Measurements from ENCODE around the gene POLR2I. TPM values are rescaled to one million over a fixed set of nuclear protein-coding genes. Genes with fewer than 3 reads are reported as not detected.
A peak's percentile ranks its signal among the peaks of the same experiment; 100 is the strongest.
"Not testable (repeated sequence)": the region's sequence is repeated elsewhere in the genome, so short reads cannot be mapped to it uniquely, and the experiment has no call there.

POLR2I gene
- total and polyA plus RNA-seq, 2 of the 13 experiments (the other 11 are each of a cell fraction or from before 2014, with no cell fraction given), result 40.5 to 104 TPM

DNA sequence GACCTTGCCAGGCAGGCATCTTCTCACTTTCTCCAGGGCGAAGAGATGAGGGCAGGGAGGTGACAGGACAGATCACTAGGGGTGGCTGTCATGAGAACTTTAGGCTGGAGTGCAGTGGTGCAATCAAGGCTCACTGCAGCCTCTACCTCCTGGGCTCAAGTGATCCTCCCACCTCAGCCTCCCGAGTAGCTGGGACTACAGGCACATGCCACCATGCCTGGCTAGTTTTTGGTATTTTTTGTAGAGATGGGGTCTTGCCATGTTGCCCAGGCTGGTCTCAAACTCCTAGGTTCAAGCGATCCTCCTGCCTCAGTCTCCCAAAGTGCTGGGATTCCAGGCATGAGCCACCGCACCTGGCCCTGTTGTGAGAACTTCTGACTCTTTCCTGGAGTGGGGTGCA, 20.2 kb upstream of the POLR2I start:
- peaks cover 40% of the 10 kb centered on the region for H3K4me1 ChIP-seq (ENCODE audit: insufficient read depth, low read length)
- H3K79me2 ChIP-seq (ENCODE audit: insufficient read depth, low read length); H3K9ac ChIP-seq (ENCODE audit: insufficient read depth, low read depth, low read length); H3K36me3 ChIP-seq (replicated peaks in 1 of 2; ENCODE audit: control insufficient read depth in 1 of 2, insufficient read depth in 2 of 2, low read length in 2 of 2); H3K27ac ChIP-seq (ENCODE audit: extremely low read length, insufficient read depth, low read length); H4K20me1 ChIP-seq (ENCODE audit: insufficient read depth, low read length); DNase-seq (ENCODE audit: low spot score); H3K4me2 ChIP-seq (ENCODE audit: low read depth, low read length); H2AFZ ChIP-seq (ENCODE audit: low read length); H3K9me3 ChIP-seq (ENCODE audit: low read length); ATAC-seq; H3K27me3 ChIP-seq (ENCODE audit: control insufficient read depth in 1 of 2, insufficient read depth in 2 of 2, low read length in 2 of 2); BruUV-seq (replicated peaks); CTCF ChIA-PET (ENCODE audit: low intra/inter-chr PET ratio, low total read pairs); FAIRE-seq; H3K4me3 ChIP-seq (replicated peaks in 1 of 3; ENCODE audit: insufficient read depth in 1 of 3, low read depth in 2 of 3, low read length in 3 of 3); intact Hi-C loops (cut with micrococcal nuclease; ENCODE audit: unreplicated experiment); in situ Hi-C loops (cut with HindIII; ENCODE audit: extremely low pct_ligation_motif_present, low pct_unique_long_range_greater_than_20kb): not testable (repeated sequence)
- WGBS (ENCODE audit: low lambda C conversion rate), result 60% methylated on average over 1 of the region's 4 CpGs
- peak; percentile 77 for TF ChIP-seq ZNF768 (CRISPR knock-in tag; IDR thresholded peaks at IDR 0.05)
- TF ChIP-seq, protein P1, sequence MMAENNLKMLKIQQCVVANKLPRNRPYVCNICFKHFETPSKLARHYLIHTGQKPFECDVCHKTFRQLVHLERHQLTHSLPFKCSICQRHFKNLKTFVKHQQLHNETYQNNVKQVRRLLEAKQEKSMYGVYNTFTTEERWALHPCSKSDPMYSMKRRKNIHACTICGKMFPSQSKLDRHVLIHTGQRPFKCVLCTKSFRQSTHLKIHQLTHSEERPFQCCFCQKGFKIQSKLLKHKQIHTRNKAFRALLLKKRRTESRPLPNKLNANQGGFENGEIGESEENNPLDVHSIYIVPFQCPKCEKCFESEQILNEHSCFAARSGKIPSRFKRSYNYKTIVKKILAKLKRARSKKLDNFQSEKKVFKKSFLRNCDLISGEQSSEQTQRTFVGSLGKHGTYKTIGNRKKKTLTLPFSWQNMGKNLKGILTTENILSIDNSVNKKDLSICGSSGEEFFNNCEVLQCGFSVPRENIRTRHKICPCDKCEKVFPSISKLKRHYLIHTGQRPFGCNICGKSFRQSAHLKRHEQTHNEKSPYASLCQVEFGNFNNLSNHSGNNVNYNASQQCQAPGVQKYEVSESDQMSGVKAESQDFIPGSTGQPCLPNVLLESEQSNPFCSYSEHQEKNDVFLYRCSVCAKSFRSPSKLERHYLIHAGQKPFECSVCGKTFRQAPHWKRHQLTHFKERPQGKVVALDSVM (CRISPR knock-in tag; IDR thresholded peaks at IDR 0.05), result peak; percentile 64; the same call in 1 of the 2 replicates
- POLR2A ChIA-PET, result interaction anchor here (2.4 kb wide), 1 partner anchor 14 kb away, joined by 9 read pairs; no protein-coding TSS in a partner anchor

DNA sequence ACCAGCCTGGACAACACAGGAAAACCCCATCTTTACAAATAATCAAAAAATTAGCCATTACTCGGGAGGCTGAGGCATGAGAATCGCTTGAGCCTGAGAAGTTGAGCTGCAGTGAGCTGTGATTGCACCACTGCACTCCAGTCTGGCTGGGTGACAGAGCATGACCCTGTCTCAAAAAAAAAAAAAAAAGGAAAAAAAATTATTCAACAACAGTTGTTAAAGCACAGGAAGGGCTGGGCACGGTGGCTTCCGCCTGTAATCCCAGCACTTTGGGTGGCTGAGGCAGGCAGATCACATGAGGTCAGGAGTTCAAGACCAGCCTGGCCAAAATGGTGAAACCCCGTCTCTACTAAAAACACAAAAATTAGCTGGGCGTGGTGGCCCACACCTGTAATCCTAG, 16.5 kb upstream of the POLR2I start:
- H3K36me3 ChIP-seq (replicated peaks in 1 of 2; ENCODE audit: control insufficient read depth in 1 of 2, insufficient read depth in 2 of 2, low read length in 2 of 2); H3K9me3 ChIP-seq (ENCODE audit: low read length); CTCF ChIA-PET (ENCODE audit: low intra/inter-chr PET ratio, low total read pairs); H3K27me3 ChIP-seq (ENCODE audit: control insufficient read depth in 1 of 2, insufficient read depth in 2 of 2, low read length in 2 of 2); H4K20me1 ChIP-seq (ENCODE audit: insufficient read depth, low read length); in situ Hi-C loops (cut with HindIII; ENCODE audit: extremely low pct_ligation_motif_present, low pct_unique_long_range_greater_than_20kb); FAIRE-seq; H3K79me2 ChIP-seq (ENCODE audit: insufficient read depth, low read length); intact Hi-C loops (cut with micrococcal nuclease; ENCODE audit: unreplicated experiment); H2AFZ ChIP-seq (ENCODE audit: low read length); ATAC-seq; H3K4me3 ChIP-seq (replicated peaks in 1 of 3; ENCODE audit: insufficient read depth in 1 of 3, low read depth in 2 of 3, low read length in 3 of 3); BruUV-seq (replicated peaks); H3K9ac ChIP-seq (ENCODE audit: insufficient read depth, low read depth, low read length); H3K27ac ChIP-seq (ENCODE audit: extremely low read length, insufficient read depth, low read length); DNase-seq (ENCODE audit: low spot score): not testable (repeated sequence)
- Histone ChIP-seq H3K4me2 (ENCODE audit: low read depth, low read length) (peak overlapping the region; percentile 3; the same call in 1 of the 2 replicates), H3K4me1 (ENCODE audit: insufficient read depth, low read length) (peaks cover 51% of the 10 kb centered on the region)
- TF ChIP-seq, protein P2, sequence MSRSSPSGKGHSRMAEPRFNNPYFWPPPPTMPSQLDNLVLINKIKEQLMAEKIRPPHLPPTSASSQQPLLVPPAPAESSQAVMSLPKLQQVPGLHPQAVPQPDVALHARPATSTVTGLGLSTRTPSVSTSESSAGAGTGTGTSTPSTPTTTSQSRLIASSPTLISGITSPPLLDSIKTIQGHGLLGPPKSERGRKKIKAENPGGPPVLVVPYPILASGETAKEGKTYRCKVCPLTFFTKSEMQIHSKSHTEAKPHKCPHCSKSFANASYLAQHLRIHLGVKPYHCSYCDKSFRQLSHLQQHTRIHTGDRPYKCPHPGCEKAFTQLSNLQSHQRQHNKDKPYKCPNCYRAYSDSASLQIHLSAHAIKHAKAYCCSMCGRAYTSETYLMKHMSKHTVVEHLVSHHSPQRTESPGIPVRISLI (CRISPR knock-in tag; IDR thresholded peaks at IDR 0.05; ENCODE audit: borderline replicate concordance), result peak; percentile 86
- TF ChIP-seq CEBPG (CRISPR knock-in tag; IDR thresholded peaks at IDR 0.05), result peak; percentile 6; the same call in 1 of the 2 replicates
- TF ChIP-seq RARA (CRISPR knock-in tag; IDR thresholded peaks at IDR 0.05), result peak; percentile 41; the same call in 1 of the 2 replicates
- TF ChIP-seq PHF21A (CRISPR knock-in tag; IDR thresholded peaks at IDR 0.05), result 0 out of 2 replicates have a peak, but pooled peaks have one; percentile 25
- POLR2A ChIA-PET, result interaction anchor here (1.5 kb wide), 1 partner anchor 8 kb away, joined by 4 read pairs; the partner anchor contains the start of gene CAPNS1
- 14% methylated on average over 6 of the region's 6 CpGs for WGBS (ENCODE audit: low lambda C conversion rate)
